ENCODE results near the gene FA2H.
A peak's percentile ranks its signal among the peaks of the same experiment; 100 is the strongest.
"Not testable (repeated sequence)": the region's sequence is repeated elsewhere in the genome, so short reads cannot be mapped to it uniquely, and the experiment has no call there.

FA2H gene

GRCh38 chr16:74774223-74775139 lies at the start of gene FA2H:
Gene FA2H (minus strand): TSS chr16:74774820. CDS start chr16:74774755, 65 bp downstream.
- peak; percentile 54 for DNase-seq

- no peak for DNase-seq
Measured at GRCh38 chr16:74817851-74818250, 43.2 kb upstream of the FA2H start.

GRCh38 chr16:74813109-74813641 lies 38.6 kb upstream of the FA2H start:
- peak; percentile 74 for DNase-seq

- no peak for DNase-seq
Measured at GRCh38 chr16:74811911-74812310, 37.3 kb upstream of the FA2H start.

- not testable (repeated sequence) for DNase-seq
Measured at GRCh38 chr16:74811216-74811615, 36.6 kb upstream of the FA2H start.

- no peak for DNase-seq
Measured at GRCh38 chr16:74807052-74807646, 32.5 kb upstream of the FA2H start.

- DNase-seq: no peak
Measured at GRCh38 chr16:74800216-74800871, 25.7 kb upstream of the FA2H start.

- DNase-seq: no peak
Measured at GRCh38 chr16:74797414-74797813, 22.8 kb upstream of the FA2H start.

- DNase-seq: no peak
Measured at GRCh38 chr16:74795104-74795503, 20.5 kb upstream of the FA2H start.

GRCh38 chr16:74794668-74795067 lies 20.0 kb upstream of the FA2H start:
- DNase-seq: no peak

GRCh38 chr16:74793571-74793970 lies 19.0 kb upstream of the FA2H start:
- DNase-seq: no peak

- no peak for DNase-seq
Measured at GRCh38 chr16:74792225-74792624, 17.6 kb upstream of the FA2H start.

- DNase-seq: not testable (repeated sequence)
Measured at GRCh38 chr16:74791749-74792148, 17.1 kb upstream of the FA2H start.

GRCh38 chr16:74788108-74788507 lies 13.5 kb upstream of the FA2H start:
- no peak for DNase-seq

- no peak for DNase-seq
Measured at GRCh38 chr16:74785031-74785430, 10.4 kb upstream of the FA2H start.

GRCh38 chr16:74778646-74779045 lies 4.0 kb upstream of the FA2H start:
- no peak for DNase-seq

- no peak for DNase-seq
Measured at GRCh38 chr16:74776926-74777325, 2.3 kb upstream of the FA2H start.

- DNase-seq: no peak
Measured at GRCh38 chr16:74775255-74775654, 635 bp upstream of the FA2H start.

GRCh38 chr16:74773446-74774222 lies 986 bp downstream of the FA2H start:
- DNase-seq: no peak

- DNase-seq: no peak
Measured at GRCh38 chr16:74771656-74772315, 2.8 kb downstream of the FA2H start.

GRCh38 chr16:74770831-74771526 lies 3.6 kb downstream of the FA2H start:
- no peak for DNase-seq
